Measurements from ENCODE around the gene ANP32A.

The ANP32A gene

DNA sequence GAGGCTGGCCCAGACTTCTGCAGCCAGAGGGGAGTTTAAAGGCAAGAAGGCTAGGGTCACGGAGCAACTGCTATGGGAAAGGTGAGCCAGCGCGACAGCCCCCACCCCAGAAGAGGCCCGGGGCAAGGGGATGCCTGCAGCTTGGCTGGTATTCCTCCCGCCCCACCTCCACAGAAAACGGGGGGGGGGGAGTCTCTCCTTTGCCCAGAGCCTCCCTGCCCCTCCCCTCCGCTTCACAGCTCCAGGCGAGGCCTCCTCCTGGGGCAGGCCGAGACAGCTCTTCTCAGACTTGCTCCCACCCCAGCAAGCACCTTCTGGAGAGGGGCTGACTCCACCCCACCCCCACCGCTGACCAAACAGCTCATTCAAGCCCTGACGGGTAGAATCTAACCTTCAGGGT, 13.4 kb downstream of the ANP32A start:
- TF ChIP-seq, protein P1, sequence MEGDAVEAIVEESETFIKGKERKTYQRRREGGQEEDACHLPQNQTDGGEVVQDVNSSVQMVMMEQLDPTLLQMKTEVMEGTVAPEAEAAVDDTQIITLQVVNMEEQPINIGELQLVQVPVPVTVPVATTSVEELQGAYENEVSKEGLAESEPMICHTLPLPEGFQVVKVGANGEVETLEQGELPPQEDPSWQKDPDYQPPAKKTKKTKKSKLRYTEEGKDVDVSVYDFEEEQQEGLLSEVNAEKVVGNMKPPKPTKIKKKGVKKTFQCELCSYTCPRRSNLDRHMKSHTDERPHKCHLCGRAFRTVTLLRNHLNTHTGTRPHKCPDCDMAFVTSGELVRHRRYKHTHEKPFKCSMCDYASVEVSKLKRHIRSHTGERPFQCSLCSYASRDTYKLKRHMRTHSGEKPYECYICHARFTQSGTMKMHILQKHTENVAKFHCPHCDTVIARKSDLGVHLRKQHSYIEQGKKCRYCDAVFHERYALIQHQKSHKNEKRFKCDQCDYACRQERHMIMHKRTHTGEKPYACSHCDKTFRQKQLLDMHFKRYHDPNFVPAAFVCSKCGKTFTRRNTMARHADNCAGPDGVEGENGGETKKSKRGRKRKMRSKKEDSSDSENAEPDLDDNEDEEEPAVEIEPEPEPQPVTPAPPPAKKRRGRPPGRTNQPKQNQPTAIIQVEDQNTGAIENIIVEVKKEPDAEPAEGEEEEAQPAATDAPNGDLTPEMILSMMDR (IDR thresholded peaks at IDR 0.05; ENCODE audit: insufficient read depth, low read depth, low read length, missing control alignments): no peak
- no peak overlapping the region for H3K4me3 ChIP-seq (ENCODE audit: low read length)
- no peak for DNase-seq (ENCODE audit: low read depth)

DNA sequence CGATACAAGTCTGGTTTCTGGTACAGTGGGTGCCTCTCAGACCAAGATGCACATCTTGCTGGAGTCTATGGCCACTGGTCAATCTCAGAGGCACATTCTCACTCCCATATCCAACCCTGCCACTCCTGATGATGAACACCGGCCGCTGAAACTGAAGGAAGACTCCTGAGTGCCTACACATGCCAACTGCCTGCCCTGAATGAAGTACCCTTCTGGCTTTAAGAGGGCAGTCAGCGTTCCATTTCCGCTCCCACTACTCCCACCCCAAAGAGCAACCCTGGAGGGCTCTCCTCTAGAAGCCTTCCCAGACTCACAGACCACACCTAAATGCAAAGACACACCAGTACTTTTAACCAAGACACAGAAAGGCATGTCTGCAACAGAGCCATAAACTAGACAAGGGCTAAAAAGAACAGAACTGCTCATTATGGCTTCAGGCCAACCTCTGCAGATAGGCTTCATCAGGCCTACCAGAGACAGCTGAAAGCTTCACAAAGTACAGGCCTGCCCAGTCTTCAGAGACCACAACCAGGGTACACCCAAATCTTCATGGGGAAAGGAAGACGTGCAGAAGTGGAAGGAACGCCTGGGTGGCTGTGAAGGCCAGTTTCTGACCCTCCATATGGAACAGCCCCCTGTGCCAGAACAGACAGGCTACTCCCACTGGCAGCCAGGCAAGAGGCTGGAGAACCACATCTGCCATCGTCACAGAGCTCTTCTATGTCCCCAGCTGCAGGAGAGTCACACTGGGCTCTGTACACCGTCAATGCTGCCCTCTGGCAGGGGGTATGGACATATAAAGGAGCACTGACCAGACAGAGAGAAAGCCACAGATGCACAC, 14.3 kb downstream of the ANP32A start:
- no peak for DNase-seq (ENCODE audit: low read depth)
- H3K4me3 ChIP-seq (ENCODE audit: low read length): no peak overlapping the region
- TF ChIP-seq, protein P1 (IDR thresholded peaks at IDR 0.05; ENCODE audit: insufficient read depth, low read depth, low read length, missing control alignments): no peak

DNA sequence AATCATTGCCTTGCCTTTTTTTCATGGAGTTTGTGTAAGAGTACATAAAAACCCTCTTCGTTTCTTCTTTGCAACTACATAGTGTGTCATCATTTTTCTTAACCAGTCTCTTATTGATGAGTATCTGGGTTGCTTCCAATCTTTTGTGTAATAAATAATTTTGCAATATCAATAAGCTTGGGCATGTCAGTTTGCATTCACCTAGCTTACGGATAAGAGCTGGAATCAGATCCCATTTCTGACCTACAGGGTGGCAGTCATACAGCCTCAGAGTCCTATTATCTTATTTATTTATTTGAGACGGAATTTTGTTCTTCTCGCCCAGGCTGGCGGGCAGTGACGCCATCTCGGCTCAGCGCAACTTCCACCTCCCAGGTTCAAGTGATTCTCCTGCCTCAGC, 18.3 kb downstream of the ANP32A start:
- no peak overlapping the region for H3K4me3 ChIP-seq (ENCODE audit: low read length)
- TF ChIP-seq, protein P1 (IDR thresholded peaks at IDR 0.05; ENCODE audit: insufficient read depth, low read depth, low read length, missing control alignments): no peak
- no peak for DNase-seq (ENCODE audit: low read depth)

DNA sequence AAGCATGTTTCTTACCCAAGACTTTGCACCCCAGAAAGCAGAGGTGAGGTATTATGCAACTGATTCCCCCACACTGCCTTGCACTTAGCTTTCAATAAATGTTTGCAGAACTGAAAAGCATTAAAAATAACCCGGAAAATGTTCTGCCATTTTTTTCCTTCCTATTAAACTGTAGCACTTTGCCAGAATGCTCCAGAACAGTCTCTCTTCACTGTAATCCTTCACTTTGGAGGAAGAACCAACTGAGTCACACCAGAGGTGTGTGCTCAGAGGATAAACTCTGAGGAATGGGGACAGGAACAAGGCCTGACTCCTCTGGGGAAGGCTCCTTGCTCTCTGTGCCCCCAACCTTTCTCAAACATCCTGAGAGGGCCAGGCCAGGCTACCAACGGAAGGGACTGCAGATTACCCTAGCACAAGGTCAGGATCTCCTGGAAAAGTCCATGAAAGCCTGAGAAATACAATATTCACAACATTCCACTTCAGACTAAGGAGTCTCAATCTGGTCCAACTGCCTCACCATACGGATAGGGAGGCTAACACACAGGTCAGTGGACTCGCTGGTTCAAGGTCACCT, 19.0 kb downstream of the ANP32A start:
- DNase-seq (ENCODE audit: low read depth): no peak
- no peak overlapping the region for H3K4me3 ChIP-seq (ENCODE audit: low read length)
- TF ChIP-seq, protein P1 (IDR thresholded peaks at IDR 0.05; ENCODE audit: insufficient read depth, low read depth, low read length, missing control alignments): no peak

DNA sequence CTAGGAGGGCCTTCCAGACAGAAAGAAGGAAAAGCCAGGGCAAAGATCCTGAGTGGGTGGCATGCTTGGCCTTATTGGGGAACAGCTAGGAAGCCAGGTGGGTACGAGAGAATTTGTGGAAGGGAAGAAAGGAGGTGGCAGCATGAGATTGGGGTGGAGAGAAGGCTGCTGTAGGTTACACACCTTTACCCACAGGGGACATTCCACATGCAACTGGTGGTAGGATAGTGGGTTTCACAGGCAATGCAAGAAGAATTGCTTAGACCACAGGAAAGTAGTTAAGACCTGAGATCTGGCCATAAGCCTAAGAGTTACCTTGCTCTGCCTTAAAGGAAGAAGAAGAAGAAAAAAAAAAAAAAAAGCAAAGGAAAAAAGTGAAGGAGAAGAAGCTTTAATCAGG, 19.8 kb downstream of the ANP32A start:
- TF ChIP-seq, protein P1 (IDR thresholded peaks at IDR 0.05; ENCODE audit: insufficient read depth, low read depth, low read length, missing control alignments): no peak
- no peak overlapping the region for H3K4me3 ChIP-seq (ENCODE audit: low read length)
- no peak for DNase-seq (ENCODE audit: low read depth)

DNA sequence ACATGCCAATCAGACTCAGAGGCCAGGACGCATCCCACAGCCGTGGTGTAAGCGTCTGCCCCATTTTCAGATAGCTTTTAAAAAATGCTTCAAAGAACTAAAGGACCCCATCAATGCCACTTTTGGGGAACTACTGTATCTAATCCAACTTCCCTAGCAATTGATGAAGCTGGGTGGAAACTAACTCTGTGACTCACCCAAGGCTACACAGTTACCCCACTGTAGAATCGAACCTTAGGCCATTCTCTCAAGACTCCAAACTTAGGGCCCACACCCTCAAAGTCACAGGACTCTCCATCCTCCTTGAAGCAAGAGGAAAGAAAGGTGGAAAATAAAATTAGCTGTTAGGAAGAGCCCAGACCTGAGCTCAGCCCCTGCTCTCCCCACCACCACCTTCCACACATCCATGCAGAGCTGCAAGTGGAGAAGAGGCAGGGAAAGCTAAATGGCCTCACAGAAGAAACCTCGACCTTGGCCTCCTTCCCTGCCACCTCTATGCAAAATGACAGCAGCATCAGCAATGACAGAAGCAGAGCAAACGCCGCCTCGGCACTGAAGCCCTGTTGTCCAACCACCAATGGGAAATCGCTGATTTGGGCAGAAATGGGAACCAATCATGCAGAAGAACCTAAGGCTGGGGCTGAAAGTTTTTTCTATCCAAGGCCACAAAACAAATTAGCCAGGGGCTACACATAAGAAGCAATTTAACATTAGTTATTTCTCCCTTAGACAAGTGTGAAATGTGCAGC, 22.2 kb downstream of the ANP32A start:
- no peak overlapping the region for H3K4me3 ChIP-seq (ENCODE audit: low read length)
- DNase-seq (ENCODE audit: low read depth): no peak
- TF ChIP-seq, protein P1 (IDR thresholded peaks at IDR 0.05; ENCODE audit: insufficient read depth, low read depth, low read length, missing control alignments): no peak

Measured in epithelial cell of esophagus (primary cell).